Measurements from ENCODE around the gene NSG1. TPM values are rescaled to one million over a fixed set of nuclear protein-coding genes. Genes with fewer than 3 reads are reported as not detected.

NSG1 gene
- total and polyA plus RNA-seq, 9 of the 15 experiments (the other 6 are each of a cell fraction or from before 2014, with no cell fraction given): not detected

- TF ChIP-seq NKRF (IDR thresholded peaks at IDR 0.05; ENCODE audit: borderline replicate concordance) (no peak), MYNN (IDR thresholded peaks at IDR 0.05) (no peak), MYNN (CRISPR knock-in tag; IDR thresholded peaks at IDR 0.05) (no peak), CTCF (IDR thresholded peaks at IDR 0.05 in 2 of 3, conservative IDR thresholded peaks at IDR 0.05 in 1 of 3; ENCODE audit: insufficient read depth in 2 of 3, low read depth in 1 of 3, low read length in 3 of 3) (peak; percentile 68 to 75 (median 70)), GATA2 (CRISPR knock-in tag; IDR thresholded peaks at IDR 0.05) (peak; percentile 79), HMGXB4 (CRISPR knock-in tag; IDR thresholded peaks at IDR 0.05) (no peak)
Observed at GRCh38 chr4:4384837-4385236, 2.1 kb upstream of the NSG1 start (continued).
